ENCODE results near the gene BMERB1. TPM values are rescaled to one million over a fixed set of nuclear protein-coding genes. Genes with fewer than 3 reads are reported as not detected.

The BMERB1 gene
- polyA plus RNA-seq, 1 of the 3 experiments (the other 2 are of a cell fraction), result 33.9 TPM

GRCh38 chr16:15621456-15621855, 187.1 kb downstream of the BMERB1 start:
- no peak overlapping the region for H3K27ac ChIP-seq (ENCODE audit: low read depth in 2 of 2, low read length in 1 of 2)
- ChIA-PET CTCF (no interaction called here), POLR2A (interaction anchor here (0.7 kb wide), 1 partner anchor 14 kb away, joined by 3 read pairs; no protein-coding TSS in a partner anchor)
- DNase-seq, result no peak
- H3K4me2 ChIP-seq, result no peak overlapping the region
- no peaks in the 10 kb centered on the region for H4K20me1 ChIP-seq (ENCODE audit: insufficient read depth)
- H3K27me3 ChIP-seq (ENCODE audit: insufficient read depth), result no peaks in the 10 kb centered on the region
- no peaks in the 10 kb centered on the region for H3K9me2 ChIP-seq
- H3K9me3 ChIP-seq, result no peaks in the 10 kb centered on the region
- no peak overlapping the region for H2AFZ ChIP-seq (ENCODE audit: low read depth)
- peaks cover 0 to 10% of the 10 kb centered on the region in 2 experiments; a peak in 1 of 4 replicates for H3K4me1 ChIP-seq (ENCODE audit: control insufficient read depth in 1 of 2, insufficient read depth in 2 of 2, low read depth in 1 of 2, low read length in 1 of 2)
- no peak overlapping the region for H3K4me3 ChIP-seq (ENCODE audit: low read depth in 2 of 2, low read length in 1 of 2)
- TF ChIP-seq PBX3 (IDR thresholded peaks at IDR 0.05), result no peak
- no peak for TF ChIP-seq ZBTB33 (IDR thresholded peaks at IDR 0.05; ENCODE audit: borderline replicate concordance, low read depth)
- no peak for TF ChIP-seq TAF1 (IDR thresholded peaks at IDR 0.05; ENCODE audit: borderline replicate concordance, low read depth, low read length)
- no peak for TF ChIP-seq NRF1 (IDR thresholded peaks at IDR 0.05; ENCODE audit: low read depth, low read length)
- TF ChIP-seq USF2 (IDR thresholded peaks at IDR 0.05; ENCODE audit: borderline replicate concordance, low read depth, low read length), result no peak
- no peak for TF ChIP-seq GABPA (IDR thresholded peaks at IDR 0.05; ENCODE audit: low read depth)
- no peak for TF ChIP-seq CHD2 (IDR thresholded peaks at IDR 0.05; ENCODE audit: low read length, partially characterized antibody)
- TF ChIP-seq REST (IDR thresholded peaks at IDR 0.05; ENCODE audit: low read depth, low read length), result no peak
- no peak for TF ChIP-seq RAD21 (IDR thresholded peaks at IDR 0.05; ENCODE audit: low read length)
- 93% methylated on average over 4 of the region's 4 CpGs for whole genome bisulfite sequencing (ENCODE audit: low lambda C conversion rate)
- H3K79me2 ChIP-seq (ENCODE audit: insufficient read depth), result peaks cover 6% of the 10 kb centered on the region; the same call in 1 of the 2 replicates
- H3K9ac ChIP-seq, result no peak overlapping the region
- H3F3A ChIP-seq (replicated peaks; ENCODE audit: insufficient read depth), result no peaks in the 10 kb centered on the region
- H3K36me3 ChIP-seq (replicated peaks in 1 of 2; ENCODE audit: control insufficient read depth in 1 of 2, insufficient read depth in 2 of 2, low read length in 1 of 2), result peaks cover 61 to 74% of the 10 kb centered on the region in 2 experiments
